Measurements from ENCODE around the gene XAB2.
"Not testable (repeated sequence)": the region's sequence is repeated elsewhere in the genome, so short reads cannot be mapped to it uniquely, and the experiment has no call there.

XAB2 gene

DNA sequence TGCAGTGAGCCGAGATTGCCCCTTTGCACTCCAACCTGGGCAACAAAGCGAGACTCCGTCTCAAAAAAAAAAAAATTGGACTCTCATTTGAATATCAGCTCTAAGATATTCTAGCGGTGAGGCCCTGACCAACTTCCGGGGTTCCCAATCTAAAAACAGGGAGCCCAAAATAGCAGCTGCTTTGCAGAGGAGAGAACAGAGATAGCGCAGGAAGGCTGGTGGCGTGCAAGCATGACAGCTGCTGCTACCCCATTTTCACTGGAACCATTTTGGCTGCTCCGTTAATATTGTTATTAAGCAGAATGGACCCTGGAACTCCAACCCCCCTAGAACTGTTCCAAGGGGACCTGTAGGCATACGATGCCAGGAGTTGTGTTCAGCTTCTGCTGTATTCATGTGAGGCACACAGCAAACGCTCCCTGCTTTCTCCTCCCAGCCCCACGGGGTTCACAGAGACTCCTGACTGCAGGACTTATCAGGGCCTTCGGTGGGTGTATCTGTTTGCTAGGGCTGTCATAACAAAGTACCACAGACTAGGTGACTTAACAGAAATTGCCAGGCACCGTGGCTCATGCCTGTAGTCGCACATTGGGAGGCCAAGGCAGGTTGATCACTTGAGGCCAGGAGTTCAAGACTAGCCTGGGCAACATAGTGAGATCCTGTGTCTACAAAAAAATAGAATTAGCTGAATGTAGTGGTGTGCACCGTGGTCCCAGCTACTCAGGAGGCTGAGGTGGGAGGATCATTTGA, 19.1 kb upstream of the XAB2 start:
- no peak for DNase-seq

DNA sequence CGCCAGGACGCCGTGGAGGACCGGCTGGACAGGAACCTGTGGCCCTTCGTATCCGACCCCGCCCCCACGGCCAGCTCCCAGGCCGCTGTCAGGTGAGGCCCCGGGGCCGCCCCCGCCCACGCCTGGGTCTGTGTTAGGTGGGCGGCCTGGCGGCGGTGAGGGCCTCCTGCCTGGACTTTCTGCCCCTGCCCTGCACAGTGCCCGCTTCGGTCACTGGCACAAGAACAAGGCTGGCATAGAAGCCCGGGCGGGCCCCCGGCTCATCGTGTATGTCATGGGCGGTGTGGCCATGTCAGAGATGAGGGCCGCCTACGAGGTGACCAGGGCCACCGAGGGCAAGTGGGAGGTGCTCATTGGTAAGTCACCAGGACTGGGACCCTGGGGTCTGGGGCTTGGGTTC, 17.8 kb upstream of the XAB2 start:
- no peak for DNase-seq

- no peak for DNase-seq
Observed at GRCh38 chr19:7646426-7646700, 17.0 kb upstream of the XAB2 start.

DNA sequence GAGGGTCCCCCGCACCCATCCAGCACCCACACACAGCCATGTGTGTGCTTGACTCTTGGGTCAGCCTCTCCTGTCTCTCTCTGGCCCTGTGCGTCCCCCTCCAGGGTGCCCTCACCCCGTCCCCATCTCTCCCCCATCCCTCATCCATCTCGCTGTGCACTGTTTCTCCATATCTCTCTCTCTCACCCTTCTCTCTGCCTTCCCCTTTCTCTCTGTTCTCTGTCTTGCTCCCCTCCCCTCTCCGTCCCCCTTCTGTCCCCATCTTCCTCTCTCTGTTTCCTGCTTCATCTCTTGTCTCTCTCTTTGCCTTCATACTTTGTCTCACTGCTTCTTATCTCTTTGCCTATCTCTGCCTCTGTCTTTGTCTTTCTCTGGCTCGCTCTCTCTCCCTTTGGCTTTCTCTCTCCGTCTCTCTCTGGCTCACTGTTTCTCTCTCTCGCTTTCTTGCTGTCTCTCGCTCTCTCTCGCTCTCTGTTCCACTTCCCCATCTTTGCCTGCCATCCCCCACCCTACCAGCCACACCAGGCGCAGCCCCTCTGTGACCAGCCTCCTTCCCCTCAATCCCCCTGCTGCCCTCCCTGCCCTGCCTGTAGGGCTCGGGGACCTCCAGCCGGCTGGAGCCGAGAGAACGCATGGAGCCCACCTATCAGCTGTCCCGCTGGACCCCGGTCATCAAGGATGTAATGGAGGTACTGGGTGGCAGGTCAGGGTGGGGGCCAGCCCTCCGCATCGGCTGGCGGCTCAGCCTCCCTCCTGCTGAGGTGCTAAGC, 16.5 kb upstream of the XAB2 start:
- no peak for DNase-seq

DNA sequence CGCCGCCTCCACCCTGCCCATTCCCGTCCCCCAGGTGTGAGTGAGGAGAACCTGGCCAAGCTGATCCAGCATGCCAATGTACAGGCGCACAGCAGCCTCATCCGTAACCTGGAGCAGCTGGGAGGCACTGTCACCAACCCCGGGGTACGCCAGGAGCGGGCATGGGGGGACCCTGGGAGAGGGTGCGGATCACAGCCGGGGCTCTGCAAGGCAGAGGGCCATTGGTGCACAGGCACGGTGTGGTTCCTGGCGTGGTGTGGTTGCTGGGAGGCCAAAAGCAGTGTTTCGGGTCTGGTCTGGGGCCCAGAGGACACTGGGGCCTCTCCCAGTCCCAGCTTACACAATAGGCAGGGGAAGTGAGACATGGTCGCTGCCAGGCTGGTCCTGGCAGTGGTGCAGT, 15.8 kb upstream of the XAB2 start:
- no peak for DNase-seq

GRCh38 chr19:7644550-7644877, 15.2 kb upstream of the XAB2 start:
- DNase-seq, result no peak

- DNase-seq, result not testable (repeated sequence)
Observed at GRCh38 chr19:7643629-7644549, 14.5 kb upstream of the XAB2 start.

- DNase-seq, result no peak
Observed at GRCh38 chr19:7643031-7643415, 13.7 kb upstream of the XAB2 start.

DNA sequence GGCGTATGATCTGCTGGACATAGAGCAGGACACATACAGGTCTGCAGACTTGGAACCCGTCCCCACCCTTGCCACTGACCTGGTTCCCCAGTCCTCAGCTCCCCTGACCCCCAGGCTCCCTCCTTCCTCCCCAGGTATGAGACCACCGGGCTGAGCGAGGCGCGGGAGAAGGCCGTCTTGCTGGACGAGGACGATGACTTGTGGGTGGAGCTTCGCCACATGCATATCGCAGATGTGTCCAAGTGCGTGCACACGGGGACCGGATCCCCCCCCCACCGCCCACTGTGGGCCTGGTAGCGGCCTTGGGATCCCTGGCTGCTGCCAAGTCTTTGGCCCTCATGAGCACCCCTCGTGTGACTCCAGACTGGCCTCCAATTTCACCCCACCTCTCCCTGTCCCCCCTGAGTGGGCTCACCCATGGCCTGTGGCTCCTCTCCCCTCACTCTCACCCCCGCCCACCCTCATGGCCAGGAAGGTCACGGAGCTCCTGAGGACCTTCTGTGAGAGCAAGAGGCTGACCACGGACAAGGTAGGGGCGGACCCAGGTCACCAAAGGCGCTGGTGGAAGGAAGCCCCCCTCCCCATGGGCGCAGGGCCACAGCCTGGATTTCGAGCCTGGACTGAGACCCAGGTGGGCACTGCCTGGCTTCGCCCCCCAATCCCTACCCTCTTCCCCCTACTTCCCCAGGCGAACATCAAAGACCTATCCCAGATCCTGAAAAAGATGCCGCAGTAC, 13.1 kb upstream of the XAB2 start:
- no peak for DNase-seq

DNA sequence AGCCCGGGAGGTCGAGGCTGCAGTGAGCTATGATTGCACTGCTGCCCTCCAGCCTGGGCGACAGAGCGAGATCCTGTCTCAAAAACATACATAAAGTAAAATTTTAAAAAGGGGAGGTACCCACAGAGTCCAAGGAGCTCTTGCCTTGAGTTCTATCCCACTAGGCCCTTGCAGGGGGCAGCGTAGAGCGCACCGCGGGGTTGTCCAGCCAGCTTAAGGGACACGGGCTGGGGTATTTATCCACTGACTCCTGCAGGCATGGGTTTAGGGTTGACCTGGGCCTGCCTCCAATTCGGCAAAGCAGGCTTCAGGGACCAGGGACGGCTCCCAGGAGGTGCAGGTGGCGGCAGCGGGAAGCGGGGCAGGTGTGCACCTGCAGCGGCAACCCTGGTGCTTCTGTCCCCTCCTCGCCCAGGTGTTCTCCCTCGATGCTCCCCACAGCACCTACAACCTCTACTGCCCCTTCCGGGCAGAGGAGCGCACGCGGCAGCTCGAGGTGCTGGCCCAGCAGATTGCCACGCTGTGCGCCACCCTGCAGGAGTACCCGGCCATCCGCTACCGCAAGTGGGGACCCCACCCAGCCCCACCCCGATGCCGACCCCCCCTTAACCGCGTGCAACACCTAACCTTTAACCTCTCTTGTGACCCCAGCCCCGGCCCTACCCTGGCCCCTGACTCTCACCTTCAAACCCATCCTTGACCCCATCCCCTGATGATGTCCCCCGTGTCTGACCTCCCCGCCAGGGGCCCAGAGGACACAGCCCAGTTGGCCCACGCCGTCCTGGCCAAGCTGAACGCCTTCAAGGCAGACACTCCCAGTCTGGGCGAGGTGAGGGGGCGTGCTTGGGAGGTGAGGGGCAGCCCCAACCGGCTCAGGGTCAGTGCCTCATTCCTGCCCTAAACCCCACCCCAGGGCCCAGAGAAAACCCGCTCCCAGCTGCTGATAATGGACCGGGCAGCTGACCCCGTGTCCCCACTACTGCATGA, 12.2 kb upstream of the XAB2 start:
- no peak for DNase-seq

DNA sequence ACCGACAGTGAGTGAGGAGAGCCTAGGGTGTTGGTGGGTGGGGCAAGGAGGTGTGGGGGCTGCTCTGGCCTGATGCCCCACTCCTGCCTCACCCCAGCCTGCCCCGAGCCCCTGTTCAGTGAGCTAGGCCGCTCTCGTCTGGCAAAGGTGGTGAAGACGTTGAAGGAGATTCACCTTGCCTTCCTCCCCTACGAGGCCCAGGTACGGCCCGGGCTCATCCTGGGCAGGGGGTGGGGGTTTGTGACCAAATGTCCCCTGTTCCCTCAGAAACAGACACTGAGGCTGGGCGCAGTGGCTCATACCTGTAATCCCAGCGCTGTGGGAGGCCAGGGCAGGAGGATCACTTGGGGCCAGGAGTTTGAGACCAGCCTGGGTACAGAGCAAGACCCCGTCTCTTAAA, 11.5 kb upstream of the XAB2 start:
- no peak for DNase-seq

GRCh38 chr19:7639863-7640348, 10.6 kb upstream of the XAB2 start:
- no peak for DNase-seq

- DNase-seq, result no peak
Observed at GRCh38 chr19:7638802-7639465, 9.6 kb upstream of the XAB2 start.

DNA sequence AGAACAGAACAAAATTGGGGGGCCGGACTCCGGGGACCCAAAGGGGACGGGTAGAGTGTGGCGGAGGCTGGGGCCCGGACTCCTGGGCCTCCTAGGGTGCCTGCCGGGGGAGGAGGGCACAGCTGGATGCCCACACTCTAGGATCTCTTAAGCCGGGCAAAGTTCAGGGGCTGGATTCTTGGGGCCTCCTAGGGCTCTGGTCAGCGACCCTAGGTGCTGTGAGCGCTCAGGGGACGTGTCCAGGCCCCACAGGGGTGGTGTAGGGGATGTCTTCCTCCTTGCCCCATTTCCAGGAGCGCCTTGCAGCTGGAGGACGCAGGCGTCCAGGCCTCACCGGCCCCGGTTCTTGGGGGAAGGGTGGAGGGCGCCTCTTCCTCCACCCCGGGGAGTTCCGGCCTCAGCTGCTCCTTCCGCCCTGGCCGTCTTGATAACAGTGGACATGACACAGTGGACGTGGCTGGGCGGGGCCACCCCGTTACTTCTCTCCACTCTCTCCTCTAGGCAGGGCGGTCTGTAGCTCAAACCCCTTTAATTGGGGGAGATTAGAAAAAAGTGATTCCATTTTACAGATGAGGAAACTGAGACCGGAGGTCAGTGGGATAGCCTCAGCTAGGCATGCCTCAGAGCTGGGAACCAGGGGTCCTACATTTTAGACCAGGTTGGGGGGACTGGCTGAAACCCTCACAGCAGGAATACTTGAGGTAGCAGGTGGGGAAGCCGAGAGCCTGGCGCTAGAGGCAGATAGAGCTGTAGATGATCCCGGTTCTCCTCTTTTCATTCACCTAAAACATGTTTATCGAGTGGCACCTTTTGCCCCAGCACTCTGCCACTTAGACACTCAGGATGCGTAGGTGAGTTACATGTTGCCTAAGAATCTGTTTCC, 8.3 kb upstream of the XAB2 start:
- DNase-seq, result no peak

GRCh38 chr19:7636691-7637373, 7.5 kb upstream of the XAB2 start, which contains the start of gene STXBP2:
Gene STXBP2 (plus strand): TSS chr19:7637110. CDS start chr19:7637150, 40 bp downstream.
- DNase-seq, result no peak

DNA sequence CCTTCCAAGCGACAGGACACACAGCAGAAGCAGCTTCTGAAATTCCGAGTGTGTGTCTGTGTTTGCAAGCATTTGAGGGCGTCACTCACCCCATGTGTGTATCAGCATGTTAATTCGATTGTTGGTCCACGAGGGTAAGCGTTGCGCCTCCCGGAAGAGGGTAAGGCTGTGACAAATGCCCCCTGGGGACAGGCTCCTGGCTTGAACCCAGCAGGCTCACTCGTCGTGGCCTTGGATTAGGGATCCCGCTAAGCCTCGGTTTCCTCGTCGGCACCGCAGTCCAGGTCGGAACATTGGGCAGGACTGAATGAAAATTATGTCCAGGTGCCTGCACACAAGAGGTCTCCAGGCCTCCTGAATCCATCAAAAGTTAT, 7.0 kb upstream of the XAB2 start:
- DNase-seq, result no peak

DNA sequence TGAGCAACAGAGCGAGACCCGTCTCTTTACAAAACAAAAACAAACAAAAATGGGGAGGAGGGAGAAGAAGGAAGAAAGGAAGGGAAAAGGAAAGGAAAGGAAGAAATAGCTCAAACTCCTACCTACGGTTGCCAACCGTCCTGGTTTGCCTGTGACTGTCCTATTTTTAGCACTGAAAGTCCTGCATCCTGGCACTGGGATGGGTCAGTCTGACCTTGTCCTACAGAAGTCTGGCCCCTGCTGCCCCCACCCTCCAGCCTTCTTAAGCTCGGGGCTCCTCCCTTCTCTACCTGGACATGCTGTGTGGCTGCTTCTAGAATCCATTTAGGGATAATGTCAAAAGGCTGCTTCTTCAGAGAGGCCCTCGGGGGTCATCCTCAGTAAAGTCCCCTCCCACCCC, 6.3 kb upstream of the XAB2 start:
- DNase-seq, result no peak

DNA sequence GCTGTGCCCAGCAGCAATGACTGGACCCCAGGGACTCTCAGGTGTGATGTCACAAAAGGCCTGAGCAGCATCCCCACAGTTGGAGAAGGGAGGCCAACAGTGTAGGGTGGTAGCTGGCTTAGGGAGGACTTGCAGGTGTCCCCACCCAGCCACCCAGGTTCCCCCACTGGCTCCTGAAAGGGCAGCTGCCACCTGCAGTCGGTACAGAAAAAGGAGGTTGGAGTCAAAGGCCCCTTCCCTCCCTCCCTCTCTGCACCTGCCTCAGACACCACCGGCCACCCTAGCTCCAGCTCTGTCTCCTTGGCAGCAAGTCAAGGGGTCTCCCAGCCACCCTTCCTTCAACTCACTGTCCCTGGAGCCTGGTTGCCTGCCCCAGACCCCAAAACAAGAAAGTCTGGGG, 4.4 kb upstream of the XAB2 start, which contains the start of gene PCP2:
Gene PCP2, minus strand, starts transcription at position 22 of the 400 bp plus-strand sequence. CDS start 262 bp downstream, outside the sequence.
- no peak for DNase-seq
